GM12891 (cell line): ENCODE results near the gene DNAJC15.
"Not testable (repeated sequence)": the region's sequence is repeated elsewhere in the genome, so short reads cannot be mapped to it uniquely, and the experiment has no call there.

Source experiments
- POLR2A ChIP-seq: IDR thresholded peaks from 2 replicates; pipeline ENCODE4 v1.6.1; 2011; ENCODE audit warnings: low read depth, low read length, control low read depth
- POLR2AphosphoS5 ChIP-seq: IDR thresholded peaks from 2 replicates; pipeline ENCODE4 v1.6.1; 2011; ENCODE audit warnings: low read depth, low read length, control low read depth
- TAF1 ChIP-seq: IDR thresholded peaks from 2 replicates; pipeline ENCODE4 v1.6.1; 2011; ENCODE audit warnings: low read depth, low read length, control low read depth

DNA sequence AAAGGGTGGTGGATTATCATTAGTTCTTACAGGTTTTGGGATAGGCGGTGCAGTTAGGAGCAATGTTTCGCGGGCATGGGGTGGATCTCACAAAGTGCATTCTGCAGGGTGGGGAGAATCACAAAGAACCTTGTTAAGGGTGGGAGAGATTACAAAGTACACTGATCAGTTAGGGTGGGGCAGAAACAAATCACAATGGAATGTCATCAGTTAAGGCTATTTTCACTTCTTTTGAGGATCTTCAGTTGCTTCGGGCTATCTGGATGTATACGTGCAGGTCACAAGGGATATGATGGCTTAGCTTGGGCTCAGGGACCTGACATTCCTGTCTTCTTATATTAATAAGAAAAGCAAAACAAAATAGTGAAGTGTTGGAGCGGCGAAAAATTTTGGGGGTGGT lies 36.4 kb downstream of the DNAJC15 start:
- TF ChIP-seq POLR2A, TAF1, POLR2AphosphoS5: not testable (repeated sequence)
